GM12874 (cell line): Measurements from ENCODE around the gene VKORC1L1.

Experiments used
- TF ChIP-seq, protein P1 (sequence below): IDR thresholded peaks from 2 replicates; pipeline ENCODE4 v1.5.1; 2011; ENCODE audit warnings: low read depth, mild to moderate bottlenecking, control low read depth, low read length, moderate library complexity; ENCODE audit not compliant: insufficient read depth

The VKORC1L1 gene

DNA sequence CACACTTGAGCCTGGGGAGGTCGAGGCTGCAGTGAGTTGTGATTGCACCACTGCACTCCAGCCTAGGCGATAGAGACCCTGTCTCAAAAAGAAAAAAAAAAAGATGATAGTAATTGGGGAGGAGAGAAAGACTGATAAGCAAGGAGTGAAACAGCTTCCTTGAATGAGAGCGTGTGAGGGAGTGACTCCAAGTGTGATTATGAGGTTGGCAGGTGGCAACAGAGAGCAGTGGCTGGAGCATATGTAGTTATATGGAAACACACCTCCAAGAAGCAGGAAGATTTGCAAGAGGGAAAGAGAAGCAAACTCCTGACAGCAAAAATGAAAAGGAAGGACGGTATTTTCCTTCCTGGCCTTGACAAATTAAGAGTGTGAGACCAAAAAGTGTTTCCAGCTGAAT lies 50.4 kb downstream of the VKORC1L1 start:
- TF ChIP-seq, protein P1, sequence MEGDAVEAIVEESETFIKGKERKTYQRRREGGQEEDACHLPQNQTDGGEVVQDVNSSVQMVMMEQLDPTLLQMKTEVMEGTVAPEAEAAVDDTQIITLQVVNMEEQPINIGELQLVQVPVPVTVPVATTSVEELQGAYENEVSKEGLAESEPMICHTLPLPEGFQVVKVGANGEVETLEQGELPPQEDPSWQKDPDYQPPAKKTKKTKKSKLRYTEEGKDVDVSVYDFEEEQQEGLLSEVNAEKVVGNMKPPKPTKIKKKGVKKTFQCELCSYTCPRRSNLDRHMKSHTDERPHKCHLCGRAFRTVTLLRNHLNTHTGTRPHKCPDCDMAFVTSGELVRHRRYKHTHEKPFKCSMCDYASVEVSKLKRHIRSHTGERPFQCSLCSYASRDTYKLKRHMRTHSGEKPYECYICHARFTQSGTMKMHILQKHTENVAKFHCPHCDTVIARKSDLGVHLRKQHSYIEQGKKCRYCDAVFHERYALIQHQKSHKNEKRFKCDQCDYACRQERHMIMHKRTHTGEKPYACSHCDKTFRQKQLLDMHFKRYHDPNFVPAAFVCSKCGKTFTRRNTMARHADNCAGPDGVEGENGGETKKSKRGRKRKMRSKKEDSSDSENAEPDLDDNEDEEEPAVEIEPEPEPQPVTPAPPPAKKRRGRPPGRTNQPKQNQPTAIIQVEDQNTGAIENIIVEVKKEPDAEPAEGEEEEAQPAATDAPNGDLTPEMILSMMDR: no peak

DNA sequence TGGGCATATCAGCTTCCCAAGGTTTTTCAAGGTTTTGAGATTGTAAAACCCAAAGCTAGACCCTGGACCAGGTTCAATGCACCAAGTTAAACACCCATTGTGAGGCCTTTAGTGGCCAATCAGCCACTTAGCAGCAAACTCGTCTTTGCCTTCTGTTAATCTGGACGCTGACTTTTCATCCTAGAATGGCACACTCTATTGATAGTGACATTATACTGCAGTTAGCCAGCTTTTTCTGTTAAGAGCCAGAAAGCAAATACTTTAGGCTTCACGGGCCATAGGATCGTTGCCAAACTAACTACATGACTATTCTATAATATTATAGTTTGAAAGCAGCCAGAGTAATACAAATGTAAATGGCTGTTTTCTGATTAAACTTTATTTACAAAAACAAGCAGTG lies 51.3 kb downstream of the VKORC1L1 start:
- TF ChIP-seq, protein P1: no peak

DNA sequence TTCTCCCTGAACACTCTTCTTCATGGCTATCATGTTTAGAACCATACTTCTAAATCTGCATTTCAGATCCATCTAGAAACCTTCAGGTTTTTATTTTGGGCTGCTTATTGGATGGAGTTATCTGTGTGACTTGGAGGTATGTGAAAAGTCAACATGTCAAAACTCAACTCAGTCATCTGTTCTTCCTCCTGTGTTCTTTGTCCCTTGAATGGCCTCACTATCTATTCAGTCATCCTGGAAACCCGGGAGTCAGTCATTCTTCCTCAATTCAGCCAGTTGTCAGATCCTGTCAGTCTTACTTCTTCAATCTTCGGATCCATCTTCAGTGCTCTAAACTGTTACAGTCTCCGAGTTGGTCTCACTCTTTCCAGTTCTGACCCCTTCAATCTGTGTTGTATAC lies 52.2 kb downstream of the VKORC1L1 start:
- TF ChIP-seq, protein P1: no peak

DNA sequence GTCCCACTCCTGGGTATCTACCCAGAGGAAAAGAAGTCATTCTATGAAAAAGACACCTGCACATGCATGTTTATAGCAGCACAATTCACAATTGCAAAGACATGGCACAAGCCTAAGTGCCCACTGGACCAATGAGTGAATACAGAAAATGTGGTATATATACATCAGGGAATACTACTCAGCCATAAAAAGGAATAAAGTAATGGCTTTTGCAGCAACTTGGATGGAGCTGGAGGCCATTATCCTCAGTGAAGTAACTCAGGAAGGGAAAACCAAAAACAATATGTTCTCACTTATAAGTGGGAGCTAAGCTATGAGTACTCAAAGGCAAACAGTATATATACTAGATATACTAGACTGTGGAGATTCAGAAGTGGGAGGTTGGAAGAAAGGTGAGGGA lies 53.7 kb downstream of the VKORC1L1 start:
- TF ChIP-seq, protein P1: no peak

DNA sequence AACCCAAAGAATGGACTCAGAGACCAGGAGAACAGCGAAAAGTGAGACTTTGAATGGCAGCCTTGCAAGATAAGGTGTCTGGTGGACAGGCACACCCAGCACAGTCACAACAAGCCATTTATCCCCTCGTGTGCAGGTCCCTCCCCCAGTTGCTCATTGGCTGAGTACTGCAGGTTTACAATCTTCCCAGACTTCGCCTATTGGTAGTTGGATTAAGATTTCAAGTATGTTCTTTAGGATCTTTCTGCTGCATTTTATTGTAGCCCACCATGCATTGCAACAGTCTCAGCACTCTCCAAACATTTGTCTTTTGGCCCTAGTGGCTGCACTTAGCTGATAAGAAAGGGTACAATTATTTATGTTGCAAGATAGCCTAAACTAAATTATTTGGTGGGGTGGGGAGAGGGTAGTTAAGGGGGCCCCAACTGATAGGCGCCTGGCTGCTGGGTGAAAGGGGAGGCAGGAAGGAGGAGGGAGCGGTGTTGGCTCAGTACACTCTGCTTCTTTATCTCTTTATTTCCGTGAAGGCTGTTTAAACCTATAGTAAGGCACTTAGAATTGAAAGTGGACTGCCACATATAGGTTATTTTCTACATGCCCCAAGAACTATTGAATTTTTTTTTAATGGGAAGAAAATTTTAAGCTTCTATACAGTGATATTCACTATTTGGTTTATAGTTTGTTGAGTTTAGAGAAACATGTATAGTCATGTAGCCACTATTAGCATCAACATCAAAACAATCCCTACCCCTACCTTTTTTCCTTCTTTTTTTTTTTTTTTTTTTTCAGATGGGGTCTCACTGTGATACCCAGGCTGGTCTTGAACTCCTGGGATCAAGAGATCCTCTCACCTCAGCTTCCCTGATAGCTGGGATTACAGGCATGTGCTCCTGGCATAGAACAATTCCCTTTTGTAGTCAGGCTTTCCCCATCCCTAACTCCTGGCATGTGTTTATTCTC lies 54.9 kb downstream of the VKORC1L1 start:
- TF ChIP-seq, protein P1: no peak

DNA sequence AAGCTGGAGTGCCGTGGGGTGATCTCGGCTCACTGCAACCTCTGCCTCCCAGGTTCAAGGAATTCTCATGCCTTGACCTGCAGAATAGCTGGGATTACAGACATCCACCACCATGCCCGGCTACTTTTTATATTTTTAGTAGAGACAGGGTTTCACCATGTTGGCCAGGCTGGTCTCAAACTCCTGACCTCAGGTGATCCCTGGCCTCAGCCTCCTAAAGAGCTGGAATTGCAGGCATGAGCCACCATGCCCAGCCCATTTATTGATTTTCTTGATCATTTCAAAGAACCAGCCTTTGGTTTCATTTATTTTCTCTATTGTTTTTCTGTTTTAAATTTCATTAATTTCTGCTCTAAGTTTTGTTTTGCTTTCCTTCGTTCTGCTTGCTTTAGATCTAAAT lies 58.8 kb downstream of the VKORC1L1 start:
- TF ChIP-seq, protein P1: no peak

DNA sequence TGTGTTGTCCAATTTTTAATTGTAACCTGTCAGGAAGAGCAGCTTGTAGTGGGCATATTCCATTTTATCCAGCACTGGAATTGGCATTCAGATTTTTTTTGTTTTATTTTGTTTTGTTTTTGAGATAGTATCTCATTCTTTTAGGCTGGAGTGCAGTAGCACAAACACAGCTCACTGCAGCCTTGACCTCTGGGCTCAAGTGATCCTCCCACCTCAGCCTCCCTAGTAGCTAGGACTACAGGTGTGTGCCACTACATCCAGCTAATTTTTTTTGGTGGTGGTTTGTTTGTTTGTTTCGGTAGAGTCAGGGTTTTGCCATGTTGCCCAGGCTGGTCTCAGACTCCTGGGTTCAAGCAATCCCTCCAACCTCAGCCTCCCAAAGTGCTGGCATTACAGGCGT lies 64.4 kb downstream of the VKORC1L1 start:
- TF ChIP-seq, protein P1: no peak
